ENCODE data around the gene LRRN2.

Gene LRRN2

GRCh38 chr1:204692841-204693356 is 7.4 kb upstream of the LRRN2 start:
- TF ChIP-seq POLR2A (IDR thresholded peaks at IDR 0.05; ENCODE audit: low read length) (no peak), GATA1 (IDR thresholded peaks at IDR 0.05; ENCODE audit: low read depth, low read length) (no peak)
- peak; percentile 74 to 81 for DNase-seq

GRCh38 chr1:204692325-204692840 is 6.8 kb upstream of the LRRN2 start:
- DNase-seq = peak; percentile 48 to 64
- no peak for TF ChIP-seq GATA1 (IDR thresholded peaks at IDR 0.05; ENCODE audit: low read depth, low read length)

- DNase-seq = peak; percentile 89 to 90
Observed at GRCh38 chr1:204691328-204691730, 5.8 kb upstream of the LRRN2 start.

GRCh38 chr1:204688776-204689175 is 3.2 kb upstream of the LRRN2 start:
- no peak for TF ChIP-seq POLR2A (IDR thresholded peaks at IDR 0.05; ENCODE audit: low read length)
- no peak for TF ChIP-seq GATA1 (IDR thresholded peaks at IDR 0.05; ENCODE audit: low read depth, low read length)
- DNase-seq = no peak

- TF ChIP-seq POLR2A (IDR thresholded peaks at IDR 0.05; ENCODE audit: low read length) (no peak), GATA1 (IDR thresholded peaks at IDR 0.05; ENCODE audit: low read depth, low read length) (no peak)
- DNase-seq = no peak
Observed at GRCh38 chr1:204688007-204688406, 2.5 kb upstream of the LRRN2 start.

- peak; percentile 77 to 85 for DNase-seq
- TF ChIP-seq POLR2A (IDR thresholded peaks at IDR 0.05; ENCODE audit: low read length) = no peak
- no peak for TF ChIP-seq GATA1 (IDR thresholded peaks at IDR 0.05; ENCODE audit: low read depth, low read length)
Observed at GRCh38 chr1:204684571-204685235, 835 bp downstream of the LRRN2 start.

- DNase-seq = peak; percentile 33 to 54
- TF ChIP-seq GATA1 (IDR thresholded peaks at IDR 0.05; ENCODE audit: low read depth, low read length) = no peak
- no peak for TF ChIP-seq POLR2A (IDR thresholded peaks at IDR 0.05; ENCODE audit: low read length)
Observed at GRCh38 chr1:204684206-204684570, 1.4 kb downstream of the LRRN2 start.

GRCh38 chr1:204683284-204684205 is 2.0 kb downstream of the LRRN2 start:
- peak in 1 of 2 experiments; percentile 48 for DNase-seq
- no peak for TF ChIP-seq GATA1 (IDR thresholded peaks at IDR 0.05; ENCODE audit: low read depth, low read length)
- no peak for TF ChIP-seq POLR2A (IDR thresholded peaks at IDR 0.05; ENCODE audit: low read length)

GRCh38 chr1:204680461-204680860 is 5.1 kb downstream of the LRRN2 start:
- no peak for DNase-seq
- TF ChIP-seq GATA1 (IDR thresholded peaks at IDR 0.05; ENCODE audit: low read depth, low read length) (no peak), POLR2A (IDR thresholded peaks at IDR 0.05; ENCODE audit: low read length) (no peak)

GRCh38 chr1:204680051-204680450 is 5.5 kb downstream of the LRRN2 start:
- no peak for DNase-seq
- TF ChIP-seq POLR2A (IDR thresholded peaks at IDR 0.05; ENCODE audit: low read length) = no peak
- no peak for TF ChIP-seq GATA1 (IDR thresholded peaks at IDR 0.05; ENCODE audit: low read depth, low read length)

GRCh38 chr1:204678721-204679475 is 6.6 kb downstream of the LRRN2 start:
- no peak for DNase-seq
- no peak for TF ChIP-seq GATA1 (IDR thresholded peaks at IDR 0.05; ENCODE audit: low read depth, low read length)

GRCh38 chr1:204677864-204678263 is 7.7 kb downstream of the LRRN2 start:
- no peak for DNase-seq
- TF ChIP-seq POLR2A (IDR thresholded peaks at IDR 0.05; ENCODE audit: low read length) (no peak), GATA1 (IDR thresholded peaks at IDR 0.05; ENCODE audit: low read depth, low read length) (no peak)

GRCh38 chr1:204676043-204676442 is 9.5 kb downstream of the LRRN2 start:
- TF ChIP-seq POLR2A (IDR thresholded peaks at IDR 0.05; ENCODE audit: low read length) = no peak
- no peak for DNase-seq
